ENCODE measurements around the gene C13orf46.

C13orf46 gene

DNA sequence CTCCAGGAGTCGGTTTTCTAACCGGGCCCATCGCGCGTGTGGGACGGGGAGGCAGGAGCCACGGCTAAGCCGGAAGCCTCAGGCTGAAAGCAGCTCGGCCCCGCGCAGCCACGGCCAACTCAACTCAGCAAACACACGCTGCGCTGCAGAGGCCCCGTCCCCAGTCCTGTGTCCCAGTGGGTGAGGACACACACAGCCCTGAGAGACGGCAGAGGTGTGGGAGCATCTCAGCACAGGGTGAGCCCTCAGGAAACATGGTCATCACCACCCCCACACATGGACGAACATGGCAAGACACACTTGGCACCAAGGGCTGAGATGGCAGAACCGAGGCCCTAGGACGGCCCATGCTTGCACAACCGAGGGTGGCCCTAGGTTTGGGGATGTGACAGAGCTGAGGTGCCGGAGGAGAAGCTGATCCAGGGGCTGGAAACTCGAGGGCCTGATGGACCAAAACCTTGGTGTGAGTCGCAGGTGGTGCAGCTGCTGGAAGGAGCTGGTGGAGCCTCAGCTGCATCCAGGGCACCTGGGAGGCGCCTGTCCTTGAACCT, 29.0 kb upstream of the C13orf46 start:
- no peak for TF ChIP-seq ZNF274 (IDR thresholded peaks at IDR 0.05; ENCODE audit: low read depth, low read length)
- no peak overlapping the region for H3K4me3 ChIP-seq (ENCODE audit: low read length)

DNA sequence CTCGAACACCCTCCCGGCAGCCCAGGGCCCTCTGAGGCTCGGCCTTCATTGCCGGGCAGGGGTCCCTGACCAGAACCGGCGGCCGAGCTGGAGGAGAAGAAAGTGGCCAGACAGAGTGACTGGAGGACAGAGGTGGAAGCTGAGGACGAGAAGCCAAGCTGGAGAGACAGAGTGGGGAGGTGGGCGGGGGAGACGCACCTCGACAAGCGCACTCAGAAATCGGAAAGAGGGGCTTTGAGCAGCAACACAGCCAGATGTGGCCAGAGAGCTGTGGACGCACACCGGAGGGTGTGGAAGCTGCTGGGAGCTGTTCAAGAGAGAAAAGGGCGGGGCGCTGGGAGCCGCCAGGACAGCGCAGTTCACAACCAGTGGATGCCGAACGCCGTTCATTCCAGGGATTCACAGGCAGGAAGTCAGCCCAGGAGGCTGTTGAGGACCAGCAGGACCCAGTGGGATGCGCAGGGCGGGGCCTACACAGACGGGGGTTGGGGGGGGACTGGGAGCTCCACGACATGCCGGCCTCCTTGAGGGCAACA, 28.2 kb upstream of the C13orf46 start:
- no peak for TF ChIP-seq ZNF274 (IDR thresholded peaks at IDR 0.05; ENCODE audit: low read depth, low read length)
- no peak overlapping the region for H3K4me3 ChIP-seq (ENCODE audit: low read length)

DNA sequence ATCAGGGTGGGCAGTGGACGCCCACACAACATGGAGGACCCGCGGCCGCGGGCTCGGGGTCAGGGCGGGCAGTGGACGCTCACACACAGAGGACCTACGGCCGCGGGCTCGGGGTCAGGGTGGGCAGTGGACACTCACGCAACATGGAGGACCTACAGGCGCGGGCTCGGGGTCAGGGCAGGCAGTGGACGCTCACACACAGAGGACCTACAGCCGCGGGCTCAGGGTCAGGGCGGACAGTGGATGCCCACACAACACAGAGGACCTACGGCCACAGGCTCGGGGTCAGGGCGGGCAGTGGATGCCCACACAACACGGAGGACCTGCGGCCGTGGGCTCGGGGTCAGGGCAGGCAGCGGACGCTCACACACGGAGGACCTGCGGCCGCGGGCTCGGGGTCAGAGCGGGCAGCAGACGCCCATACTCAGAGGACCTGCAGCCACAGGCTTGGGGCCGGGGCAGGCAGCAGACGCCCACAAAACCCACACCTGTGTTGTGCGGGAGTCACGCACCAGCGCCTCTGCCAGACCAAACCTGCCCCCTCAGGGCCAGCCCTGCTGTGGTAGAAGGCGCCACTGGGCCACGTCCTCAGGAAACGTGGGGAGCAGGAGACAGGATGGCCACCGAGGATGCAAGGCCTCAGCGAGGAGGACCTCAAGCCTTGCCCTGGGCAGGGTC, 27.6 kb upstream of the C13orf46 start:
- H3K4me3 ChIP-seq (ENCODE audit: low read length): no peak overlapping the region
- no peak for TF ChIP-seq ZNF274 (IDR thresholded peaks at IDR 0.05; ENCODE audit: low read depth, low read length)

DNA sequence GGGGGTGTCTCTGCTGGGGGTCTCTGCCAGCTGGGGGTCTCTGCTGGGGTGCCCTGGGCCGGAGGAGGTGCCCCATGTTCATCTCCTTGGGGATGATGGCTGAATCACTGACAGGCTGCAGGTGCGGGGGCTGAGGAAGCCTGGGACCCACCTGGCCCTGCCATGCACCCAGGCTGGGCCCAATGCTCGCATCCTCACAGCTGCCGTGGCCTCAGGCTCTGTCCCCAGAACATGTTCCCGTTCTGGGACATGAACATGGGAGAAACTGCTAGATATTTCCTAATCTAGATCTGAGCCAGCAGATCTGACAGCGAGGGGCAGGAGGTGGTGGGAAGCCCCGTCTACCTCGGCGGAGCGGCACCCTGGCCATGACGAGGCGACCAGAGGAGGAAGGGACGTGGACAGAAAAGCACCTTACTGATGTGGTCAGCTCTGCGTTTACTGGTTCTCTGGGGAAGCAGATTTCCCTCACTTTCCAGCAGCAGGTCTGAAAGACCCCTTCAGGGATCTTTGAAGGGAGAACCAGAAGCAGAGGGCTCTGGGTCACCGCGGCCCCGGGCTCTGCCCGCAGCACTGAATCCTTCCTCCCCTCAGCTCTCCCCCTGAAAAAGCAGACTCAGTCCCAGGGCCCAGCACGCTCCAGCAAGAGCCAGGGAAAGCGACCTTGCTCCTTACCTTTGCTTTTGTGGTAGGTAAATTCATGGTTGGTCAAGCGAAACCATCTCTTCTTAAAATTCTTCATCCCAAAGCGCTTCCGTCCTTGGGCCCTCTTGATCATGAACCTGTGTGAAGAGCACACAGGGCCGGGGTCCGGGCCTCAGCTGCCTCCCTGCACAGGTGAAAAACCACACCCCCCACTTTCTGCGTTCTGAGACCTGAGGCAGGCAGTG, 26.5 kb upstream of the C13orf46 start:
- no peak overlapping the region for H3K4me3 ChIP-seq (ENCODE audit: low read length)
- TF ChIP-seq ZNF274 (IDR thresholded peaks at IDR 0.05; ENCODE audit: low read depth, low read length): no peak

DNA sequence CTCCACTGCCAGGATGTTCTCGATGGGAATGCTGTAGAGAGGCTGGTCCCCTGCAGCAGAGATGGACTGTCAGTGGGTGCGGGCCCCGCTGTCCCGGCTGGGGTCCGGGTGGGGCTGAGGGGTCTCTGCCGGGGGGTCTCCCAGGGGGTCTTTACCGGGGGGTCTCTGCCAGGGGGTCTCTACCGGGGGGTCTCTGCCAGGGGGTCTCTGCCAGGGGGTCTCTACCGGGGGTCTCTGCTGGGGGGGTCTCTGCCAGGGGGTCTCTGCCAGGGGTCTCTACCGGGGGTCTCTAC, 25.7 kb upstream of the C13orf46 start:
- H3K4me3 ChIP-seq (ENCODE audit: low read length): no peak overlapping the region
- TF ChIP-seq ZNF274 (IDR thresholded peaks at IDR 0.05; ENCODE audit: low read depth, low read length): no peak

DNA sequence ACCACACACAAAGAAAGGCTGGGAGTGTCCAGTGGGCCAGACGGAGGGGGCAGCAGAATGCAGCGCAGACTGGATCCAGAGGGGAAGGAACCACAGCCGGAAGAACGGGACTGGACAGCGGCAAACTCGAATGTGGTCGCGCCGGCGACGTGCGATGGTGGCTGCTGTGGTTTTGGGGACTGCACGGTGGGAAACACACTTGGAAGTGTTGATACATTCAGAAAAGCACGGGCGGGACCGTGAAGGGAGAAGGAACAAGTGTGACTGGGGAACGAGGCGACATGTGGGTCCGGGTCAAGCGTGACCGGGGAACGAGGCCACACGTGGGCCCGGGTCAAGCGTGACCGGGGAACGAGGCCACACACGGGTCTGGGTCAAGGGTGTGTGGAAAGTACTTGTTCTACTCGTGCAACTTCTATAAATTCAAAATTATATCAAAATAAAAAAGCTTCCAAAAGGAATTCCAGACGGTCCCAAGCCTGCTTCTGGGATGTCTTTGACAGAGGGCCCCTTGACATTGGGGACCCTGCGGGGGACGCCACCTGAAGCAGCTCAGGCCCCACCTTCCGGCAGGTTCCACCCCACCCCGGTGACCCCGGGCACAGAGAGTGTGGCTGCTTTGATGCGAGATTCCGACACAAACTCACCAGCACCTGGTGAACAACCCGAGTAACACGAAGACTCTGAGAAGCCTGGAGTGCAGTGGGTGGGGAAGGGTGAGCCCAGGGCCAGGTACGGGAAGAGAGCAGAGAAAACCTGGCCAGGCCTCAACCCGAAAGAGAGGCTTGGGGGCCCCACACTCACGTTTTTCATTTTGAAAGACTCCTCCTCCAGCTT, 25.1 kb upstream of the C13orf46 start:
- no peak for TF ChIP-seq ZNF274 (IDR thresholded peaks at IDR 0.05; ENCODE audit: low read depth, low read length)
- H3K4me3 ChIP-seq (ENCODE audit: low read length): no peak overlapping the region

DNA sequence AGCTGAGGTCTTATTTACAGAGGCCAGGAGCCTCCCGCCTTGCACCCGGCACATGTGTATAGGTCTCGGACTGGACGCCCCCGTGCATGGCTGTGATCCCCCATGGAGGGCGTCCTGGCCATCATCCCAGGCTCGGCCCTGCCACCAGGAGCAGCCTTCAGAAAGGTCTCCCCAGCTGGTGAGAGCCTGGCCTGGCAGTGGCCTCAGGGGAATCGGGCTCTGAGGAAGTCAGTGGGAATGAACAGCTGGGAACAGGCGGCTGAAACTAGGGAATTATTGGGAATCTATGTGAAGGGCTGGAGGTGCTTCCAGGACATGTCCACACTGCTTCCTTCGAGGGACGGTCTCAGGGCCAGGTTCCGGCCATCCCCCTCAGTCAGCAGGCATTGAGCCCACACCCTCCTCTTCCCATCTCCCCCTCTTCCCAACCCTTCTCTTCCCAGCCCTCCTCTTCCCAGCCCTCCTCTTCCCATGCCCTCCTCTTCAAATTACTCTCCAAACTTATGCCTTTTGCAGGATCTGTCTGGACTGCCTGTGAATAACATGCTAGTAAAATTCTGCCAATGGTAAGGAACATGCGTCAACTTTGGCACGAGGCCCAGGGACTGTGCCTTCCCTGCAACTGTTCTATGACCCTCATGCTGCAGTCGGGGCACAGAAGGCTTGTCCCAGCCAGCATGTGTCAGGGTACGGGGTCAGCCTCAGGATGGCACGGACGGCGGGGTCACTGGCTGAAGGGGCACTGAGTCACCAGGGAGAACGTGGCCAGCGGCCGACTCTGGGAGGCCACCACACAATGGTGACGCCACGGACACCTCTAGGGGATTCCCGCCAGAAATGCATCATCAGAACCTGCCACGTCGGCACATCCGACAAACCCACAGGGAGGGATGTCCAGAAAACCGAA, 24.2 kb upstream of the C13orf46 start:
- TF ChIP-seq ZNF274 (IDR thresholded peaks at IDR 0.05; ENCODE audit: low read depth, low read length): no peak

DNA sequence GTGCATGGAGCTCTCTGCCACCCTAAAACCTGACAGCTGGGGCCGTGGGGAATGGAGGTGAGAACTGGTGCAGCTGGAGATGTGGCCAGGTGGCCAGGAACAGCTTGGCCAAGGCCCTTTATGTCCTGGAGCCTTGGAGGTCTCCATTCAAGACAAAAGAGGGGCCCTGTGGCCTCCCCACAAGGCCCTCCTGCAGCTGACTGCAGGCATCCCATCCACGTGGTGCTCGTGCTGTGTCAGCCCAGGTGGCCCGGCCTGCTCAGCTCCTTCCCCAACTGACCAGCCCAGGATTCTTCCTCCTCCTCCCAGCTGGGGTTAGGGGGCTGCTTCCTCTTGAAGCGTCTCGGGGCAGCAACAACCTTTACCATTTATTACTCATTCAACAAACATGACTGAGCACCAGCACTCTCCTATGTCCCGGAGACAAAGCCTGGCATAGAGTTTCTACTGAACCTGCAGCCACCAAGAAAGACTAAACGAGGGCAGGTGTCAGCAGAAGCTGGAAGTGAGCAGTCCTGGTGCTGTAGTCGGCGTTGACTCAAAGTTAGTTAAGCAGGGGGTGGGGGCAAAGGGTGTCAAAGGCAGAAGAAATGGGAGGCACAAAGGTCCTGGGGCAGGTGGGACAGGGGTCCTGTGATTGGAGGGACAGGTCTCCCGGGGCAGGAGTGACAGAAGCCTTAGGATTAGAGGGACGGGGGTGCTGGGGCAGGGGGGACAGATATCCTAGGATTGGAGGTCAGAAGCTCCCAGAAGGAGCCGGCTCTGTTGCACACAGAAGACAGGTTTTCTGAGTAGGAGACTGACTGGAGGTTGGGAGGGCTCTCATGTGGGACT, 23.3 kb upstream of the C13orf46 start:
- no peak for TF ChIP-seq ZNF274 (IDR thresholded peaks at IDR 0.05; ENCODE audit: low read depth, low read length)
- no peak overlapping the region for H3K4me3 ChIP-seq (ENCODE audit: low read length)

More for the DNA sequence above, 24.2 kb upstream of the C13orf46 start:
- H3K4me3 ChIP-seq (ENCODE audit: low read length): no peak overlapping the region

DNA sequence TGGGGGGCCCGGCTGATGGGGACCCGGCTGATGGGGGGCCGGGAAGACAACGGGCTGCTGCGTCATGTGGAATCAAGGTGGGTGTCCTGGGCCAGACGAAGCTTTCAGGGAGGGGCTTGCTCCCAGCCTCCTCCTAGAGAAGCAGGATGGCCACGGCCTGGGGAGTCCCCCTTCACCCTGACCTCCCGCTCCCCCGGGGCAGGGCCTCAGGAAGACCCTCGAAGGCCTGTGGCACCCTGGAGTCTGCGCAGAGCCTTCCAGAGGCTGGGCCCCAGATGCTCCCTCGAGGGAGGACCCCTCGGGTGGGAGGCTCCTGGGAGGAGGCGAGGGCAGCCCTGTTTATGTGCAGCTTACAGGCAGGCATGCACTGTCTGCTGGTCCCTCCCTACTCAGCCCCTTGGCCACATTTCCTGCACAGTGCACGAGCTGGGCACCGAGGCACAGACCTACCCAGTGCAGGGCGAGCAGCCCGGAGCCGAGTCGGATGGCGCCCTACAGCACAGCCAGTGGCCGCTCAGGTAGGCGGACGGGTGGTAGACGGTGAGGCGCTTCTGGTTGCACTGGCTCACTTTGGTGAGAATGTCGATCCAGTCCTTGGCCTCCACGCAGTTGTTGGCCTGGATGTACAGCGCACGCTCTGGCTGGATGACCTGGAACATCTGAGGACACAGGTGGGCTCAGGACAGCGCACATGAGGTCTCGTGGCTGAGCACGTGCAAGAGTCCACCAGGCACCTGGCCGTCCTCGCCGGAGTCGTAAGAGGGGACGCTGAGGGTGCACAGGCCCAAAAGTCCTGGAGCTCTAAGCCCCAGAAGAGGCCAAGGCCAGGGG, 22.4 kb upstream of the C13orf46 start:
- H3K4me3 ChIP-seq (ENCODE audit: low read length): no peak overlapping the region
- TF ChIP-seq ZNF274 (IDR thresholded peaks at IDR 0.05; ENCODE audit: low read depth, low read length): no peak

DNA sequence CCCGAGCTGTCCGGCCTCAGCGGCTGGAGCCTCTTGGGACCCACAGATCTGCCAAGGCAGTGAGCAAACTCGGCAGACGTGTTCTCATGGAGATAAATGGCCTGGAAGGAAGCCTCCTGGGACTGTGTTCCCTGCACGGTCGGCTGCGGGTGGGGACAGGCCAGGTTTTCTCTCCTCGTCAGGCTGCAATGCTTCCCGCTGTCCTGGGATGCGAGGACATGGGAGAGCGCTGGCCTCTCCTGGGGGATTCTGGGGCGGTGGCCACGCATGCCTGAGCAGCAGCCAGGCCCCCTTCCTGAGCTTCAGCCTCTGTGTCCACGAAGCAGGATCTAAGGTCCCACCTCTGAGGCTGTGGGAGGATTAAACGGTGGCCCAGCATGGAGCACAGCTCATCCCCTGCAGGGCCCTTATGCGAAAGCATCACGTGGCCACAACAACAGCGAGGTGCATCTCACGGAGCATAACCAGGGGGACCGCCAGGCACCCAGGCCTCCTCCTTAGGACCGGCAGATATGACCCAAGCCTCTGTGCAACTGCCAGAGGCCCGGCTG, 21.2 kb upstream of the C13orf46 start:
- no peak for TF ChIP-seq ZNF274 (IDR thresholded peaks at IDR 0.05; ENCODE audit: low read depth, low read length)

DNA sequence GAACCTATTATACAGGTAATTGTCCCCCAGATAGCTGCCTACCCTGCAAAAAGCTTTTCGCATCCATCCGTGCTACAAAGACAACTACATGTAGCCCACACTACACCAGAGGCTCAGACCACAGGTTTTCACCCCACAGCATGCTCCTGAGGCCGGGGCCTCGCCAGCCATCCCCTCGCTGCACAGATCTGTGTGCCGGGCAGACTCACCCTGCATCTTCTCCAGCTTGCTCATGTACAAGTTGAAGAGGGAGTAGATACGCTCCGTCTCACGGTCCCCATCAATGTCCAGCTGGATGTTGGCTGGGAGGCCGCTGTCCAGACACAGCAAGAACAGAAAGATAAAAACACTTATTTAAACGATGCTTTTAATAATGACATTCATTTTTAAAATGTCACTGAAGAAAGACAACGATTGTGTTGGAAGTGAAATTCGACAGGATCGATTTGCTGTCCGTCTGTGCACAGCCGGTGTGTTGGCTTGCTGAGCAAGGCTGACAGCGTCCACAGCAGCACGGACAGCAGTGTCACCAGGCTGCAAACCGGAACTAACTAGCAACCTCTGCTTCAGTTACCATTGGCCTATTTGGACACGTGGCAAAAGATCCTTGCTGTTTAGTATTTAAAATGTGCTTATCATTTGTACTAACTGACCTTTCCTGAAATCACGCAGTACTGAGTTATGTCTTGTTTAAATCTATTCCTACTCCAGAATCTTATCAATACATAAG, 18.6 kb upstream of the C13orf46 start:
- TF ChIP-seq ZNF274 (IDR thresholded peaks at IDR 0.05; ENCODE audit: low read depth, low read length): no peak
- no peak overlapping the region for H3K4me3 ChIP-seq (ENCODE audit: low read length)

More for the DNA sequence above, 21.2 kb upstream of the C13orf46 start:
- no peak overlapping the region for H3K4me3 ChIP-seq (ENCODE audit: low read length)

All from GM08714 (cell line).